ENCODE data around the gene HP. TPM values are rescaled to one million over a fixed set of nuclear protein-coding genes. Genes with fewer than 3 reads are reported as not detected.

The HP gene
- total RNA-seq, 1 experiment from 2014 or later, result 10.0 TPM

GRCh38 chr16:72018470-72018869, 35.8 kb upstream of the HP start:
- ChIA-PET CTCF (no interaction called here), POLR2A (no interaction called here)
- Mint-ChIP-seq H3K36me3 (peaks cover 50% of the 10 kb centered on the region), H3K4me1 (no peaks in the 10 kb centered on the region), H3K27ac (no peak overlapping the region), H3K4me3 (no peak overlapping the region), H3K9me3 (no peaks in the 10 kb centered on the region), H3K27me3 (ENCODE audit: low read depth) (no peaks in the 10 kb centered on the region)
- no peak for TF ChIP-seq STAT6 (CRISPR knock-in tag; conservative IDR thresholded peaks at IDR 0.05; ENCODE audit: low read depth)
- TF ChIP-seq ZNF396 (CRISPR knock-in tag; IDR thresholded peaks at IDR 0.05; ENCODE audit: borderline replicate concordance), result no peak
- TF ChIP-seq FOXP4 (CRISPR knock-in tag; IDR thresholded peaks at IDR 0.05), result no peak
- TF ChIP-seq ZNF512 (CRISPR knock-in tag; IDR thresholded peaks at IDR 0.05; ENCODE audit: borderline replicate concordance), result no peak
- no peak for TF ChIP-seq ARID4B (CRISPR knock-in tag; IDR thresholded peaks at IDR 0.05; ENCODE audit: borderline replicate concordance)
- no peak for TF ChIP-seq SP1 (CRISPR knock-in tag; conservative IDR thresholded peaks at IDR 0.05)
- TF ChIP-seq ESRRA (CRISPR knock-in tag; IDR thresholded peaks at IDR 0.05; ENCODE audit: borderline replicate concordance), result no peak
- no peak for TF ChIP-seq TCF7 (CRISPR knock-in tag; IDR thresholded peaks at IDR 0.05; ENCODE audit: low read depth)
- TF ChIP-seq USF1 (CRISPR knock-in tag; IDR thresholded peaks at IDR 0.05), result no peak
- no peak for TF ChIP-seq ETV6 (CRISPR knock-in tag; IDR thresholded peaks at IDR 0.05)
- no peak for TF ChIP-seq ERG (CRISPR knock-in tag; IDR thresholded peaks at IDR 0.05)
- no peak for TF ChIP-seq ZBTB43 (CRISPR knock-in tag; IDR thresholded peaks at IDR 0.05)
- no peak for TF ChIP-seq ZNF281 (CRISPR knock-in tag; IDR thresholded peaks at IDR 0.05)
- TF ChIP-seq ATF1 (CRISPR knock-in tag; IDR thresholded peaks at IDR 0.05), result no peak
- TF ChIP-seq TEAD1 (CRISPR knock-in tag; IDR thresholded peaks at IDR 0.05), result no peak
- no peak for TF ChIP-seq CREB1 (CRISPR knock-in tag; IDR thresholded peaks at IDR 0.05)
- TF ChIP-seq EMX1 (CRISPR knock-in tag; IDR thresholded peaks at IDR 0.05), result no peak
- ATAC-seq, result no peak
- no peak for DNase-seq (ENCODE audit: low spot score)
